Neuron (in vitro differentiated cells): ENCODE measurements around the gene BTN1A1.

Experiments used
- H2AFZ ChIP-seq: one replicate; pipeline ENCODE4 v1.6.1; 2013; ENCODE audit warnings: low read depth, mild to moderate bottlenecking, inconsistent platforms, low read length, moderate library complexity
- H3K27me3 ChIP-seq: one replicate; pipeline ENCODE4 v1.6.1; 2013; ENCODE audit warnings: low read length; ENCODE audit not compliant: insufficient read depth
- H3K36me3 ChIP-seq: one replicate; pipeline ENCODE4 v1.6.1; 2013; ENCODE audit warnings: low read length; ENCODE audit not compliant: insufficient read depth
- H3K4me1 ChIP-seq: one replicate; pipeline ENCODE4 v1.6.1; 2013; ENCODE audit warnings: low read length; ENCODE audit not compliant: insufficient read depth
- H3K4me3 ChIP-seq: 2 replicates; pipeline ENCODE4 v1.5.1; 2013; ENCODE audit warnings: mild to moderate bottlenecking, low read length, moderate library complexity
- H3K9me3 ChIP-seq: one replicate; pipeline ENCODE4 v1.6.1; 2013; ENCODE audit warnings: low read length

Gene BTN1A1

DNA sequence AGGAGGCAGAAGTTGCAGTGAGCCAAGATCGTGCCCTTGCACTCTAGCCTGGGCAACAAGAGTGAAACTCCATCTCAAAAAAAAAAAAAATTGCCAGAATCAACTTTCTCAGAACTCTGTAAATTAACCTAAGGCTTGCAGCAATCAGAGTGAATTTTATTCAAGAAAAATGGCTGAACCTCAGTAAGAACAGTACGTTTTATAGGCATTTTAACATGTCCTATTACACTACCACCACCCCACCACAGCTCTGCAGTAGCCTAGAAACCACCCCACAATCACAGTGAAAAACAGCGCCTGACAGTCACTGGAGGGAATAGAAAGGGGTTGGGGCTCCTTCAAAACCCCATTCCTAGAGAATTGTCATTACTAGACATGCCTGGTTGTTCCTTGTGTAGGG, 16.4 kb upstream of the BTN1A1 start:
- Histone ChIP-seq H3K9me3 (peaks cover 5% of the 10 kb centered on the region), H3K36me3 (no peaks in the 10 kb centered on the region), H3K4me3 (no peak overlapping the region), H3K4me1 (no peaks in the 10 kb centered on the region), H2AFZ (no peak overlapping the region), H3K27me3 (no peaks in the 10 kb centered on the region)

DNA sequence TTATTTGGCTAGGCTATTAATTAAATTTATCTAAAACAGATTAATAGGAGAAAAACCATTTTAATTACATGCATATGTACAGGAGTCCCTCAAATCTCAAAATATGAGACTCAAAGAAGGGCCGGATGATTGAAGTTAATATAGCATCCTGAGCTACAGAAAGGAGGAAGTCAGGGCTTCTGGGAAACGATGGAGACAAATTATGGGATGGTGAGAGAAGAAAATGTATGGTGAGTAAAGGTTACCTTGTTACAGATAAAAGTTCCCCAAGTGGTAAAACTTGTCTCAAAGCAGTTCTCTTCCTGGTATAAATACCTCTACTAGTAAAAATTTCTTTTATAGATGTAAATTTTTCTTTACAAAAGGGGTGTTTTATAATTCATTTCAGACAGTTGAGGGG, 15.9 kb upstream of the BTN1A1 start:
- no peaks in the 10 kb centered on the region for H3K36me3 ChIP-seq
- H3K9me3 ChIP-seq = peaks cover 5% of the 10 kb centered on the region
- no peaks in the 10 kb centered on the region for H3K4me1 ChIP-seq
- H2AFZ ChIP-seq = no peak overlapping the region
- H3K27me3 ChIP-seq = no peaks in the 10 kb centered on the region
- H3K4me3 ChIP-seq = no peak overlapping the region

DNA sequence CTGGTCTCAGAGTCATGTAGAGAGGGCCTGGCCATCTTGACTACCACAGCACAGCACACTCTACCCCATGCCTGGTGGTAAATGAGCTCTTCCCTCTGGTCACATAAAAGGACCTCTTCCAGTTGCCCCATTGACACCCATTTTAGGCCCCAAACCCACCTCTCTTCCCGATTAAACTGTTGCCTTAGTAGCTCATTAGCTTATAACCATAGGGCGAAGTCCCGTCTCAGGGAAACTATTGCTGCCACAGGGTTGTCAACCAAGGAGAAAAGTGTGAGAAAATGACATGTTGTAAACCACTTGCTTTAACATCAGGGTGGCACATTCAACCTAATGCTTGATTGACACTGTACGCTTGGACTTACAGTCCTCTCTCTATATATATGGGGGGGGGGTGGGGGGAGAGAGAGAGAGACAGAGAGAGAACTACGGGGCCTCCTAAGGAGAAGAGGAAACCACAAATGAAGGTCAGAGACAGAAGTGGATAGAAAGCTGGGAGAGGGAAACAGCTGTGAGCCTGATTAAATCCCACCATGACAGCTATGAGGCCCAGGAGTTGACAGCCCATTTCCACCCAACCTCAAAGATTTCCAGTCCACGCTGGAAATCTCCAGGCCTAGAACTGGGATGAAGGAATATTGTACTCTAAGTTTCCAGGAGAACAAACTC, 14.9 kb upstream of the BTN1A1 start:
- Histone ChIP-seq H2AFZ (no peak overlapping the region), H3K36me3 (no peaks in the 10 kb centered on the region), H3K9me3 (peaks cover 5% of the 10 kb centered on the region), H3K4me3 (no peak overlapping the region), H3K27me3 (no peaks in the 10 kb centered on the region), H3K4me1 (no peaks in the 10 kb centered on the region)

DNA sequence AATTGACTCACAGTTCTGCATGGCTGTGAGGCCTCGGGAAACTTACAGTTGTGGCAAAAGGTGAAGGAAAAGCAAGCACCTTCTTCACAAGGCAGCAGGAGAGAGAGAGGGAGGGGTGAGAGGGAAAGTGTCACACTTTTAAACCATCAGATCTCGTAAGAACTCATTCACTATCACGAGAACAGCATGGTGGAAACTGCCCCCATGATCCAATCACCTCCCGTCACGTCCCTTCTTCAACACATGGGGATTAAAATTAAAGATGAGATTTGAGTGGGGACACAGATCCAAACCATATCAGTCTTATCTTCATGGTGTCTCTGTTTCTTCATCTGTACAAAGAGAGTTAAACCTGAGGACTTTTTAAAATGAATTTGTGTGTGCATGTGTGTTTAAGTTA, 13.7 kb upstream of the BTN1A1 start:
- Histone ChIP-seq H3K4me3 (no peak overlapping the region), H3K9me3 (peaks cover 5% of the 10 kb centered on the region), H3K36me3 (no peaks in the 10 kb centered on the region), H2AFZ (no peak overlapping the region), H3K4me1 (no peaks in the 10 kb centered on the region), H3K27me3 (no peaks in the 10 kb centered on the region)

DNA sequence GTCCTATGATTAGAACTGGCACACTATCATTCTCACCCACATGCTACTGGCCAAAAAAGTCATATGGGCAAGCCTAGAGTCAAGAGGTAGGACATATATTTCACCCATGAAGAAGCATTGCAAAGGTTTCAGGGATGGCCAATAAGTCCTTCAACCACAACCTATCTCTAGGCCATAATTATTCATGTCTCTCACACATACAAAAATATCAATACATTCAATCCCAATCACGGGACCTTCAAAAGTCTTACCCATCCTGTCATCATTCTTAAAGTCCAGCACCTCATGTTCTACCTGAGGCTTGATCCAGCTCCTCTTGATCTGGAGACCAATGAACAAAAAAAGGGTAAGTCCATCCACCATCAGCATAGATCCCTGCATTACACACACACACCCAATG, 12.6 kb upstream of the BTN1A1 start:
- H3K36me3 ChIP-seq = no peaks in the 10 kb centered on the region
- no peak overlapping the region for H2AFZ ChIP-seq
- H3K9me3 ChIP-seq = peaks cover 5% of the 10 kb centered on the region
- H3K27me3 ChIP-seq = peaks cover 4% of the 10 kb centered on the region
- H3K4me3 ChIP-seq = no peak overlapping the region
- no peaks in the 10 kb centered on the region for H3K4me1 ChIP-seq

DNA sequence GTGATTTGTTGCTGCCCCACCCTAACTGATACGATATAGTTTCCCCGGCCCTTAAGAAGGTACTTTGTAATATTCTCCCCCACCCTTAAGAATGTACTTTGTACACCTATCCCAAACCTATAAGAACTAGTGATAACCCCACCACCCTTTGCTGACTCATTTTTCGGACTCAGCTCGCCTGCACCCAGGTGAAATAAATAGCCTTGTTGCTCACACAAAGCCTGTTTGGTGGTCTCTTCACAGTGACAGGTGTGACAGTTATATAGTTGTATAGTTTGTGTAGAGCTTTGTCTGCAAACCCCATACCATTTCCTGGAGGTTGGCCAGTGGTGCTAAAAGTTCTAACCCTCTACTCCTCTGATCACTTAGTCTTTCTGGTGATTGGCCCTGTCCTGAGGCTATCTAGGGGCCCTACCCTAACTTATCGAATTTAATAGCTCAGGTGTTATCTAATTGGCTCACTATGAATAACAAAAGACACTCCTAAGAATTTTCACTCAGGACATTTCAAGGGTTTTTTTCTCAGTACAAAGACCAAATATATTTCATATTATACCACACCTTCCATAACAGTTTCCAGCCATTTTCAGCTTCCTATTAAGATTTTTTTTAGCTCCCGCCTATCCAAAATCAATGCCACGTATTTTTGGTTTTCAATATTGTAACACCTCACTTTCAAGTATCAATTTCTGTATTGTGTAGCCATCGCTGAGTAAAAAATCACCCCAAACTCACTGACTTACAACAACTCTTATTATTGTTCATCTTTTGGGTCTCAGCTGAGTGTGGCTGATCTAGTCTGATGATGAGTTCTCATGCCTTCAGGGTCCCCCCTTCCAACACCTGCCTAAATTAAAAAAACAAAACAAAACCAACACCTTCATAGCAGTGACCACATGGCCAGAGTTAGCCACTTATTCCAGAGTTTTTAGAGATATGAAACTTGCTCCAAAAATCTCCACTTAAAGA, 9.8 kb upstream of the BTN1A1 start:
- H3K9me3 ChIP-seq = peaks cover 3% of the 10 kb centered on the region
- H3K4me1 ChIP-seq = no peaks in the 10 kb centered on the region
- peaks cover 9% of the 10 kb centered on the region for H3K27me3 ChIP-seq
- no peaks in the 10 kb centered on the region for H3K36me3 ChIP-seq
- H3K4me3 ChIP-seq = no peak overlapping the region
- no peak overlapping the region for H2AFZ ChIP-seq

DNA sequence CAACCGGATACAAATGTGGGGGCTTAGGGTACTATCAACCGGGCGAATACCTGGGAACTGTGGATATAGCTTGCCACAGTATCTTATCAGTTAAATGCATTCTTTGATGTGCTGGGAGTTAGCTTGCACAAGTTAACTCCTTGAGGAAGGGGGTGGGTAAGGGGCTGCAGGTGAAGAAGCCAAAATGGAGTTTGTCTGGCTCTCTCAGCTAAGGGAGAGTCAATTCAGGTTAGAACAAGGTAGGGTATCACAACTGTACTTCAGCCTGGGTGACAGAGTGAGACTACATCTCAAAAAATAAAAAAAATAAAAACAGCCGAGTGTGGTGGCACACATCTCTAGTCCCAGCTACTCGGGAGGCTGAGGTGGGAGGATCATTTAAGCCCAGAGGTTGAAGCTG, 8.5 kb upstream of the BTN1A1 start:
- H2AFZ ChIP-seq = no peak overlapping the region
- peaks cover 3% of the 10 kb centered on the region for H3K9me3 ChIP-seq
- H3K4me3 ChIP-seq = no peak overlapping the region
- no peaks in the 10 kb centered on the region for H3K4me1 ChIP-seq
- H3K36me3 ChIP-seq = no peaks in the 10 kb centered on the region
- peaks cover 9% of the 10 kb centered on the region for H3K27me3 ChIP-seq

DNA sequence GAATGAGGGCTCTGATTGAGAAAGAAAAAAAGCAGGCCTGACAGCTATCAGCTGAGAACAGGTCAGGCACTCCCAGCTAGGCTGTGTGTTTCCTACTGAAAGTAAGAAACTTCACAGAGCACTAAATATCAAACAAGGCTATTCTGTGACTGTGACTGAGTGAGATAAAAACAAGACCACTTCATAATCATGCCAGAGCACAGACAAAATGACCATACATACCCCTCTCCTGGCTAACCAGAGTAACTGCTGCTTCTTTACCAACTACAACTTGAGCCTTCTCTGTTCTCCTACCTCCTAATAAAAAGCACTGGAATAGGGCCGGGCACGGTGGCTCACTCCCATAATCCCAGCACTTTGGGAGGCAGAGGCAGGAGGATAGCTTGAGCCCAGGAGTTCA, 6.8 kb upstream of the BTN1A1 start:
- H2AFZ ChIP-seq = no peak overlapping the region
- no peak overlapping the region for H3K4me3 ChIP-seq
- H3K9me3 ChIP-seq = no peaks in the 10 kb centered on the region
- no peaks in the 10 kb centered on the region for H3K4me1 ChIP-seq
- no peaks in the 10 kb centered on the region for H3K36me3 ChIP-seq
- peaks cover 12% of the 10 kb centered on the region for H3K27me3 ChIP-seq

DNA sequence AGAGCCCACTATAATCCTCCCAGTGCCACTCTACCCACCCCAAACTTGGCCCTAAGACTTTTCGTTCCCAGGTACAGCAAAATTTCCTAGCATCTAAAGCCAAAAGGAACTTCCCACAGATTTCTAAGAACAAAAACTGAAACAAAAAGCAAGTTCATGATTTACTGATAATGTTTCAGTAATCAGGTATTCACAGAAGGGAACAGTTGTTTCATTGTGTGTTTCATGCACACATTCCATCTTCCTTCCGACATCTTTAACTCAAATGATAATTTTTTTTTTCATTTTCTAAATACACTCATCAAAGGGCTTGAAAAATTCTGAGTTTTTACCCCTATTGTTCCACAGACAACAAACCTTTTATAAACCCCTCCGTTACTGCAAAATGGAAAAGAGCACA, 6.0 kb upstream of the BTN1A1 start:
- Histone ChIP-seq H3K4me3 (no peak overlapping the region), H3K9me3 (no peaks in the 10 kb centered on the region), H2AFZ (no peak overlapping the region), H3K27me3 (peaks cover 12% of the 10 kb centered on the region), H3K4me1 (no peaks in the 10 kb centered on the region), H3K36me3 (no peaks in the 10 kb centered on the region)

DNA sequence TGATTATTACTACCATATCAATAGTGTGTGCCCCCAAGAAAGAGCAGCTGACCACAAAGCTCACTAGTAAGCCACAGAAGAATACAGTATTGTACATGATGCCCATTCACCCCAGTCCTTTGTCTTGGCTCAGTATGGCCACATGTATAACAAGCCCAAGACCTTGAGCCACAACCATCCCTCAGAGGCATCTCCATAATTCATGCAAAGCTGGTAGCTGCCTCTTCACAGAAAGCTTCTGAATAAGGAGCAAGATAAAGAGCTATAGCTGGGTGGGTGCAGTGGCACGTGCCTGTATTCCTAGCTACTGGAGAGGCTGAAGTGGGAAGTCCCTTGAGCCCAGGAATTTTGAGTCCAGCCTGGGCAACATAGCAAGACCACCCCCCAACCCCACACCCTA, 4.8 kb upstream of the BTN1A1 start:
- Histone ChIP-seq H3K4me3 (no peak overlapping the region), H2AFZ (no peak overlapping the region), H3K27me3 (peaks cover 14% of the 10 kb centered on the region), H3K36me3 (no peaks in the 10 kb centered on the region), H3K9me3 (no peaks in the 10 kb centered on the region), H3K4me1 (no peaks in the 10 kb centered on the region)

DNA sequence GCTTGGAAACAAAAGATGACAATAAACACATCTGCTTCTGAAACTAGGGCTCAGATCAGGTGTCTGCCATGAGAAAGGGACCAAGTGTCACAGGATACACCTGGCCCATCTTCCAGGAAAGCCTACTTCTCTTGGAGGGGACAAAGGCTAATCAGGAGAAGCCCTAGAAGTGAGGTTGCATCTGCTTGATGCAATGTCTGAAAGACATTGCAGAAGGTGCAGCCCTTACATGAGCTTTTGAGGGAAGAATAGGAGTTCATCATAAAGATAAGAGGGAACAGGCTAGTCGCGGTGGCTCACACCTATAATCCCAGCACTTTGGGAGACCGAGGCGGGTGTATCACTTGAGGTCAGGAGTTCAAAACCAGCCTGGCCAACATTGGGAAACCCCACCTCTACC, 2.5 kb upstream of the BTN1A1 start:
- no peak overlapping the region for H3K4me3 ChIP-seq
- H3K27me3 ChIP-seq = peaks cover 31% of the 10 kb centered on the region
- no peaks in the 10 kb centered on the region for H3K36me3 ChIP-seq
- no peak overlapping the region for H2AFZ ChIP-seq
- peaks cover 2% of the 10 kb centered on the region for H3K9me3 ChIP-seq
- H3K4me1 ChIP-seq = no peaks in the 10 kb centered on the region

DNA sequence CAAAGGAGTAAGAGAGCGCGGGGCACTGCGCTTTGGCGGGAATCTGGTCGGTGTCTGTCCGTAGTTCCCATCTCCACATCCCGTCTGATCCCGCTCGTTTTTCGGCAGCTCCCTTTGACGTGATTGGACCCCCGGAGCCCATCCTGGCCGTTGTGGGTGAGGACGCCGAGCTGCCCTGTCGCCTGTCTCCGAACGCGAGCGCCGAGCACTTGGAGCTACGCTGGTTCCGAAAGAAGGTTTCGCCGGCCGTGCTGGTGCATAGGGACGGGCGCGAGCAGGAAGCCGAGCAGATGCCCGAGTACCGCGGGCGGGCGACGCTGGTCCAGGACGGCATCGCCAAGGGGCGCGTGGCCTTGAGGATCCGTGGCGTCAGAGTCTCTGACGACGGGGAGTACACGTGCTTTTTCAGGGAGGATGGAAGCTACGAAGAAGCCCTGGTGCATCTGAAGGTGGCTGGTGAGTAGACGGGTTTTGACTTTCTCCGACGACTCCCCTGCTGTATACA, 1.4 kb downstream of the BTN1A1 start:
- Histone ChIP-seq H3K27me3 (peaks cover 37% of the 10 kb centered on the region), H3K9me3 (peaks cover 2% of the 10 kb centered on the region), H2AFZ (peak overlapping the region; percentile 85), H3K4me1 (no peaks in the 10 kb centered on the region), H3K36me3 (no peaks in the 10 kb centered on the region), H3K4me3 (no peak overlapping the region)

DNA sequence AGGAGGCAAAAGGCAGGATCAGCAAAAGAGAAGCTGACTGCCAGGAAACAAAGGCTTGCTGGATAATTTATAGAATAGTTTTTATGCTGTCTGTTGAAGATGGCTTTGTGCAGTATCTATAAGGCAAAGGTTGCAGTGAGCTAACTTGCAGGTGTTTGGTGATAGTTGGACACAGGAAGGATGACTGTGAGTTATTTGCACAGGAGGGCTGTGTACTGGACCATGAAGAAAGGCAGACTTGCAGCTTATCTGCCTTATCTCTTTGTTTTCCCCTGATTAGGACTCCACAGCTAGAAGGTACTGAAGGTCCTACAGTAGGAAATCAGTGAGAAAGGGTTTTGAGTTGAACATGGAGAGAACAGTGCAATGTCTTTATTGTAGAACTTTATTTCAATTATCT, 2.1 kb downstream of the BTN1A1 start:
- no peaks in the 10 kb centered on the region for H3K4me1 ChIP-seq
- no peak overlapping the region for H2AFZ ChIP-seq
- peaks cover 37% of the 10 kb centered on the region for H3K27me3 ChIP-seq
- H3K36me3 ChIP-seq = no peaks in the 10 kb centered on the region
- peaks cover 2% of the 10 kb centered on the region for H3K9me3 ChIP-seq
- H3K4me3 ChIP-seq = no peak overlapping the region
